Activated CD8-positive, alpha-beta T cell treated with anti-CD3 and anti-CD28 coated beads for 36 hours (primary cell): ENCODE results near the gene CUBN. TPM values are rescaled to one million over a fixed set of nuclear protein-coding genes. Genes with fewer than 3 reads are reported as not detected.

ENCODE experiments used
- ATAC-seq: fragments of 200-7000 bp; cut with Tn5 transposase; one replicate; pipeline ENCODE4 v1.10.0; 2021; ENCODE audit warnings: mild to moderate bottlenecking, moderate library complexity
- CTCF ChIA-PET: fragments of 350-600 bp; sonication (Branson Sonifier 250); formaldehyde crosslinking; loops from one replicate; lab custom pipeline; 2021; ENCODE audit warnings: antibody characterized with exemption; lab: Charles Lee
- POLR2A ChIA-PET: fragments of 350-600 bp; sonication (Branson Sonifier 250); formaldehyde crosslinking; loops from one replicate; lab custom pipeline; 2021; ENCODE audit warnings: antibody characterized with exemption; lab: Charles Lee
- DNase-seq: peaks from one replicate; pipeline ENCODE4 v3.0.0-alpha.2; 2020
- H3K27ac Mint-ChIP-seq: one replicate; pipeline ENCODE4 v1.8.0; 2021; ENCODE audit warnings: mild to moderate bottlenecking, mixed read lengths
- H3K27me3 Mint-ChIP-seq: one replicate; pipeline ENCODE4 v1.8.0; 2021; ENCODE audit warnings: mixed read lengths
- H3K36me3 Mint-ChIP-seq: one replicate; pipeline ENCODE4 v1.8.0; 2021; ENCODE audit warnings: low read depth, mixed read lengths
- H3K4me1 Mint-ChIP-seq: one replicate; pipeline ENCODE4 v1.8.0; 2021; ENCODE audit warnings: low read depth, mixed read lengths
- H3K4me3 Mint-ChIP-seq: one replicate; pipeline ENCODE4 v1.8.0; 2021; ENCODE audit warnings: mild to moderate bottlenecking, moderate library complexity, mixed read lengths
- H3K9me3 Mint-ChIP-seq: one replicate; pipeline ENCODE4 v1.8.0; 2021; ENCODE audit warnings: mixed read lengths
- CTCF ChIP-seq: fragments of 200-600 bp; IDR thresholded peaks from one replicate; pipeline ENCODE4 v1.8.0; 2022; ENCODE audit warnings: antibody characterized with exemption, mild to moderate bottlenecking
- intact Hi-C: fragments of 100-400 bp; cut with micrococcal nuclease; formaldehyde crosslinking; loops from one replicate; pipeline ENCODE4 v1.10.0; 2022
- total RNA-seq, 2 experiments: library from RNA; stranded (reverse); gene quantifications; one replicate each; pipeline ENCODE4 v1.2.3, GENCODE V29; 2021

Gene CUBN
- total RNA-seq, 2 experiments from 2014 or later, result 0.38 to 0.65 TPM

GRCh38 chr10:17086865-17087367 lies 42.7 kb downstream of the CUBN start:
- no peaks in the 10 kb centered on the region for H3K9me3 Mint-ChIP-seq
- no peaks in the 10 kb centered on the region for H3K27me3 Mint-ChIP-seq
- intact Hi-C loops, result no loop called here
- ChIA-PET POLR2A (no interaction called here), CTCF (interaction anchor here (1.5 kb wide), 1 partner anchor 13 kb away, joined by 4 read pairs; no protein-coding TSS in a partner anchor)
- DNase-seq (no peak), ATAC-seq (no peak)
- no peak for TF ChIP-seq CTCF
- H3K4me3 Mint-ChIP-seq, result no peak overlapping the region
- H3K27ac Mint-ChIP-seq, result no peak overlapping the region
- peaks cover 4% of the 10 kb centered on the region for H3K36me3 Mint-ChIP-seq
- H3K4me1 Mint-ChIP-seq, result peaks cover 4% of the 10 kb centered on the region

DNA sequence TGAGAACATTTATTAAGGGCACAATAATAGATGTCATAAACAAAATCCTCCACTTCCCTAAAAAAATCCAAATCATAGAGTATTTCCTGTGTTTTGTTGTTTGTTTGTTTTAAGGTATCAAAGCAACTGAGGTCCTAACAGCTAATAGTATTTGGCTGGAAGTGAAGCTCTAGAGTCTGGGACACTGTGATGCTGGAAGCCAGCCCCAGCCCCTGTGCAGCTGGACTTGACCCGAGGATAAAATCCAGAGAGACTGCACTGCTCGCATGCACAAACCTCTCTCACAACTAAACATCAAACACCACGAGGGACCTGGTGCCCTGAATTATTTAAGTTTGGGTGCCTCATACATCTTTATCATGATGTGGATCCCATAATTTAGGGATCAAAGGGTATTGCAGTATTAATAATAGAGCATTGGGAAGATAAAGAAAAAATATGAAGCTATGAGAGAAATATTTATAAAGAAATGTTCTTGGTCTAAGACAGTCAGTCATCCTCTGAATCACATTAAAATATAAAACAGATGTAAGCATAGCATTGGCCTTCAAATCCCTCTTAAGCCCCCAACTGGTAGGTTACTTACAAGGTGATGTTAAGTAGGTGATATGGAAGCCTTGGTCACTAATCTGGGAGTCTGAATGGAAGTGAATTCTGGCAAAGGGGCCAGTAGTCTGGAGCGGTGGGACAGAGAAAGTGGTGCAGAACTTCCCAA lies 44.4 kb downstream of the CUBN start:
- intact Hi-C loops, result no loop called here
- H3K9me3 Mint-ChIP-seq, result no peaks in the 10 kb centered on the region
- H3K27me3 Mint-ChIP-seq, result no peaks in the 10 kb centered on the region
- no peak overlapping the region for H3K4me3 Mint-ChIP-seq
- DNase-seq, result no peak
- ATAC-seq, result no peak
- H3K27ac Mint-ChIP-seq, result no peak overlapping the region
- H3K4me1 Mint-ChIP-seq, result peaks cover 3% of the 10 kb centered on the region
- ChIA-PET POLR2A (no interaction called here), CTCF (no interaction called here)
- no peak for TF ChIP-seq CTCF
- H3K36me3 Mint-ChIP-seq, result peaks cover 4% of the 10 kb centered on the region

DNA sequence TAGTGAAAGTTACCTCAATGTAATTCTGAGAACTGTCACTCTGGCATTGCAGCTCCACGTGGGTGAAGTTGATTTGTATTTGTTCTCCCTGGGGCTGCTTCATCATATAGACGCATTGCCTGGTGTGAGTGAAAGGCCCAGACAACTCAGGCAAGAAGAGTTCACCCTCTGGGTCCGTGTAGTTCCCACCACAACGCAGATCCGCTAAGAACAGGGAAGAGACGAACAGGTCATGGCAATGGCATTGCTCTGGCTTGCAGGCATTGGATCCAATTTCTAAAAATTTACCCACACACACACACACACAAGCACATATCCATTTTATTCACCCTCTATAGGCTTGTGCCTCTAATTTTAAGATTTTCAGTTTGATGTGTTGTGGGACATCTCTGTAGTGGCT lies 45.4 kb downstream of the CUBN start:
- Mint-ChIP-seq H3K36me3 (peaks cover 4% of the 10 kb centered on the region), H3K4me3 (no peak overlapping the region), H3K4me1 (peaks cover 8% of the 10 kb centered on the region), H3K9me3 (no peaks in the 10 kb centered on the region), H3K27ac (no peak overlapping the region), H3K27me3 (no peaks in the 10 kb centered on the region)
- ChIA-PET POLR2A (no interaction called here), CTCF (no interaction called here)
- intact Hi-C loops, result no loop called here
- TF ChIP-seq CTCF, result no peak
- ATAC-seq (no peak), DNase-seq (no peak)

- no peaks in the 10 kb centered on the region for H3K27me3 Mint-ChIP-seq
- H3K4me1 Mint-ChIP-seq, result peaks cover 7% of the 10 kb centered on the region
- CTCF ChIA-PET, result no interaction called here
- ATAC-seq (no peak), DNase-seq (no peak)
- peaks cover 4% of the 10 kb centered on the region for H3K36me3 Mint-ChIP-seq
- POLR2A ChIA-PET, result no interaction called here
- H3K9me3 Mint-ChIP-seq, result no peaks in the 10 kb centered on the region
- no peak overlapping the region for H3K27ac Mint-ChIP-seq
- TF ChIP-seq CTCF, result no peak
- H3K4me3 Mint-ChIP-seq, result no peak overlapping the region
- intact Hi-C loops, result no loop called here
These were observed 48.2 kb downstream of the CUBN start for GRCh38 chr10:17081431-17081830.

GRCh38 chr10:17077890-17078289 lies 51.7 kb downstream of the CUBN start:
- Mint-ChIP-seq H3K4me3 (no peak overlapping the region), H3K9me3 (no peaks in the 10 kb centered on the region), H3K4me1 (peaks cover 25% of the 10 kb centered on the region), H3K27me3 (no peaks in the 10 kb centered on the region), H3K36me3 (no peaks in the 10 kb centered on the region), H3K27ac (no peak overlapping the region)
- ATAC-seq (no peak), DNase-seq (no peak)
- ChIA-PET POLR2A (interaction anchor here (0.9 kb wide), 1 partner anchor 187 kb away, joined by 3 read pairs; no protein-coding TSS in a partner anchor), CTCF (interaction anchor here (0.7 kb wide), 1 partner anchor 17 kb away, joined by 3 read pairs; no protein-coding TSS in a partner anchor)
- intact Hi-C loops, result no loop called here
- TF ChIP-seq CTCF, result no peak
